22Rv1 (cell line): Measurements from ENCODE around the gene MMD2.
A peak's percentile ranks its signal among the peaks of the same experiment; 100 is the strongest.
"Not testable (repeated sequence)": the region's sequence is repeated elsewhere in the genome, so short reads cannot be mapped to it uniquely, and the experiment has no call there.

Source experiments
- H3K27ac ChIP-seq: fragments of 450-650 bp; 2 replicates; pipeline ENCODE4 v1.5.1; 2017
- ZFX ChIP-seq: fragments of 450-650 bp; IDR thresholded peaks from 2 replicates; pipeline ENCODE4 v1.6.1; 2017; ENCODE audit warnings: antibody characterized with exemption, borderline replicate concordance
- TF ChIP-seq, protein P1 (sequence below): fragments of 450-650 bp; IDR thresholded peaks from 2 replicates; pipeline ENCODE4 v1.5.1; 2017; ENCODE audit warnings: mild to moderate bottlenecking

Gene MMD2

DNA sequence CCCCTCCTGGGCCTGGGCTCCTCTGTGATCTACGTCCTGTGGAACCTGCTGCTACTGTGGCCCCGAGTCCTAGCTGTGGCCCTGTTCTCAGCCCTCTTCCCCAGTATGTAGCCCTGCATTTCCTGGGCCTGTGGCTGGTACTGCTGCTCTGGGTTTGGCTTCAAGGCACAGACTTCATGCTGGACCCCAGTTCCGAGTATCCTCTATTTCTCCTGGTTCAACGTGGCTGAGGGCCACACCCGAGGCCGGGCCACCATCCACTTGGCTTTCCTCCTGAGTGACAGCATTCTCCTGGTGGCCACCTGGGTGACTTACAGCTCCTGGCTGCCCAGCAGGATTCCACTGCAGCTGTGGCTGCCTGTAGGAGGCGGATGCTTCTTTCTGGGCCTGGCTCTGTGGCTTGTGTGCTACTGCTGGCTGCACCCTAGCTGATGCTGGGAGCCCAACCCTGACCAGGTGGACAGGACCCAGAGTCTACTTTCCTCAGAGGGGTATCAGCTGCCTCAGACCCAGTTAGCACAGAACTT is 37.8 kb upstream of the MMD2 start:
- no peak overlapping the region for H3K27ac ChIP-seq
- no peak for TF ChIP-seq ZFX
- TF ChIP-seq, protein P1, sequence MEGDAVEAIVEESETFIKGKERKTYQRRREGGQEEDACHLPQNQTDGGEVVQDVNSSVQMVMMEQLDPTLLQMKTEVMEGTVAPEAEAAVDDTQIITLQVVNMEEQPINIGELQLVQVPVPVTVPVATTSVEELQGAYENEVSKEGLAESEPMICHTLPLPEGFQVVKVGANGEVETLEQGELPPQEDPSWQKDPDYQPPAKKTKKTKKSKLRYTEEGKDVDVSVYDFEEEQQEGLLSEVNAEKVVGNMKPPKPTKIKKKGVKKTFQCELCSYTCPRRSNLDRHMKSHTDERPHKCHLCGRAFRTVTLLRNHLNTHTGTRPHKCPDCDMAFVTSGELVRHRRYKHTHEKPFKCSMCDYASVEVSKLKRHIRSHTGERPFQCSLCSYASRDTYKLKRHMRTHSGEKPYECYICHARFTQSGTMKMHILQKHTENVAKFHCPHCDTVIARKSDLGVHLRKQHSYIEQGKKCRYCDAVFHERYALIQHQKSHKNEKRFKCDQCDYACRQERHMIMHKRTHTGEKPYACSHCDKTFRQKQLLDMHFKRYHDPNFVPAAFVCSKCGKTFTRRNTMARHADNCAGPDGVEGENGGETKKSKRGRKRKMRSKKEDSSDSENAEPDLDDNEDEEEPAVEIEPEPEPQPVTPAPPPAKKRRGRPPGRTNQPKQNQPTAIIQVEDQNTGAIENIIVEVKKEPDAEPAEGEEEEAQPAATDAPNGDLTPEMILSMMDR, result no peak

DNA sequence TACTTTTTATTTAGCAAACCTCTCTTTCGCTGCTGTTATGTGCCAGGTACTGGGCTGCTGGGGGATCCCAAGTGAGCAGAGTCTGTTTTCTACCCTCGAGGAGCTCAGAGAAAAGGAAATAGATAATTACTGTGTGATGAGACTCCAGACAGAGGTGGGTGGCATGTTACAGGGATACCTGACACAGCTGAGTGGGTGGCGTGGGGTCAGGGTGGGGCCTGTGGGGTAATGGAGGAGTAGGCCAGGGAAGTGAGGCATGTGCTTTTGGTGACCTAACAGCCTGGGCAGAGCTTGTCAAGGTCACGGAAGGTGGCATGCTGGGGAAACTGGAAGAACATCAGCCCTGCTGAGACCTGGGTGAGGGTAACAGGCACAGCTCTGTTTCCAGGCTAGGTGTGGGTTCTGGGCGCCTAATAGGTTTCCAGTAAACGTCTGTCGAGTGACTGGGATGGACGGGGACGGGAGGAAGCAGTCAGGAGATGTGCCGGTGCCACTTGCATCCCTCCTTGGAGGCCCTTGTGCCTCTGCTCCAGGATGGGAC is 36.5 kb upstream of the MMD2 start:
- no peak overlapping the region for H3K27ac ChIP-seq
- TF ChIP-seq, protein P1, result no peak
- no peak for TF ChIP-seq ZFX

DNA sequence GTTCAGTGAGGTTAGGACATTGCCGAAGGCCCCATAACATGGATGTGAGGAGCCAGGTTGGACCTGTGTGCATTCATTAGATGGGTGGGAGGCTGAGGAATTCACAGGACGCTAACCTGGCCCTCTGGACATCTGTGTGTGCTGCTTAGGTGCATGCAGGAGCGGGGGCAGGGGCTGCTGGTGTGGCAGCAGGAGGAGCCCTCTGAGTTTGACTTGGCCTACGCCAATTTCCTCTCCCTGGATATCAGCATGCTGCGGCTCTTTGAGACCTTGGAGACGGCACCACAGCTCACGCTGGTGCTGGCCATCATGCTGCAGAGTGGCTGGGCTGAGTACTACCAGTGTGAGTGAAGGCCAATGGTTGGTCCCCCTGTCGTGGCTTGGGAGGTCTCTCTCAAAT is 34.5 kb upstream of the MMD2 start:
- no peak for TF ChIP-seq ZFX
- TF ChIP-seq, protein P1, result no peak
- H3K27ac ChIP-seq, result no peak overlapping the region

DNA sequence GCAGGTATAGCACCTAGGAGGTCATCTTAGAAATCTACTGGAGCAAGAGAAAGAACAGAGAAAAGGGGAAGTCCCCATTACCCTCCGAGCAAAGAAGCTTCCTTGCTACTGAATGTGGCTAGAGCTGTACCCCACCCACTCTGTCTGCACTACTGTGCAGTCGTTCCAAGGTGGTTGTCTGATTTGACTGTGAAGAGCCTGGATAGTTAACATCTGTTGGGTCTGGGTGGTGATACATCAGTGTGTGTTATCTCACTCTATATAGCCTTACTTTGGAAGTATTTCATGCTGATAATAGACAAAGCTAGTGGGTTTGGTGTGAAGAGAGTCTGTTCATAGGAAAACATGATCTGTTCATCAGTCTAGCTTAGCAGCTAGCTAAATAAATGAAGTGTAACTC is 23.8 kb upstream of the MMD2 start:
- not testable (repeated sequence) for H3K27ac ChIP-seq

DNA sequence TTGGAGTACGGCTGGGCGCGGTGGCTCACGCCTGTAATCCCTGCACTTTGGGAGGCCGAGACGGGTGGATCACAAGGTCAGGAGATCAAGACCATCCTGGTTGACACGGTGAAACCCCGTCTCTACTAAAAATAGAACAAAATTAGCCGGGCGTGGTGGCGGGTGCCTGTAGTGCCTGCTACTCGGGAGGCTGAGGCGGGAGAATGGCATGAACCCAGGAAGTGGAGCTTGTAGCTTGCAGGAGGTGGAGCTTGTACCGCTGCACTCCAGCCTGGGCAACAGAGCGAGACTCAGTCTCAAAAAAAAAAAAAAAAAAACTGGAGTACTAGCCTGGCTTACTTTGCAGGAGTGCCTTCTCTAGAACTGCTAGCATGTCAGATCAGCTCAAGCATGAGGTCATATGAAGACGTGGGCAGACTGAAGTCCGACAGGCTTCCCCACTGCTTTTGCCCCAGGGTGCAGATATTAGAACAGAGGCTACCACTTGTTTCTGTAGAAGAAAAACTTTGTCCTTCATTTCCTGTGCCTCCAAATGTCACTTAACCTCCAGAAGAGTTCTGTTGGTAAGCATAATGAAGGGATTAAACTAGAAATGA is 22.4 kb upstream of the MMD2 start:
- not testable (repeated sequence) for H3K27ac ChIP-seq

DNA sequence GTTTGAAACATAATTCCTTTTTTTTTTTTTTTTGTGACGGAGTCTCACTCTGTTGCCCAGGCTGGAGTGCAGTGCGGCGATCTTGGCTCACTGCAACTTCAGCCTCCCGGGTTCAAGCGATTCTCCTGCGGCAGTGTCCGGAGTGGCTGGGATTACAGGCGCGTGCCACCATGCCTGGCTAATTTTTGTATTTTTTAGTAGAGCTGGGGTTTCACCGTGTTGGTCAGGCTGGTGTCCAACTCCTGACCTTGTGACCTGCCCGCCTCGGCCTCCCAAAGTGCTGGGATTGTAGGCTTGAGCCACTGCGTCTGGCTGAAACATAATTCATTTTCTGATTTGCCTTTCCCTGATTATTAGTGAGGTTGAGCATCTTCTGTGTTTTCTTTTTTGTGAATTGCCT is 16.6 kb upstream of the MMD2 start:
- H3K27ac ChIP-seq, result not testable (repeated sequence)

DNA sequence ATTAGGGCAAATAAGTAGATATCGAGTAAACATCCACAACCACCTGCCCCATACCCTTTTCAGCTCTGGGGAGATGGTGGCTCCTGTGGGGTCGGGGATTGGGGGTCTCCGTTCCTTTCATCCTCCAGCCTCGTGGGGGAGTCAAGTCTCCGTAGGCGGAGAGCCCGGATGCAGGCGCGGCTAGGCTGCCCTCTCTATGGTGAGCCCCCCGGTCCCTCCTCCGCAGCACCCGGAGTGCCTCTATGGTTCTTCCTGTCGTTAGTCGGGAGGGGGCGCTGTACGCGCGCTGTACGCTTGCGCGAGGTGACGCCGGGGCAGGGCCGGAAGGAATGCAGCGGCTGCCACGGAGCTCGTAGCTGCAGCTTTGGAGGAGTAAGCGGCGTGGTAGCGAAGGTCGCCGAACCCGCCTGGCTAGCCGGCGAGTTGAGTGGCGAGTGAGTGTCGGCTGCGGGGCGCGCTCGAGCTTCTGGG is 14.8 kb upstream of the MMD2 start:
- TF ChIP-seq ZFX, result no peak
- TF ChIP-seq, protein P1, result peak; percentile 89
- H3K27ac ChIP-seq, result peak overlapping the region; percentile 85

DNA sequence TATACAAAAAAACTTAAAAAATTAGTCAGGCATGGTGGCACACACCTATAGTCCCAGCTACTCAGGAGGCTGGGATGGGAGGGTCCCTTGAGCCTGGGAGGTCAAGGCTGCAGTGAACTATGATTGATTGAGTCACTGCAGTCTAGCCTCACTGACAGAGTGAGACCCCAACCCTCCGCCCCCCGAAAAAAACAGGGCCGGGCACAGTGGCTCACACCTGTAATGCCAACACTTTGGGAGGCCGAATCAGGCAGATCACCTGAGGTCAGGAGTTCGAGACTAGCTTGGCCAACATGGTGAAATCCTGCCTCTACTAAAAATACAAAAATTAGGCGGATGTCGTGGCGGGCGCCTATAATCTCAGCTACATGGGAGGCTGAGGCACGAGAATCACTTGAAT is 13.5 kb upstream of the MMD2 start:
- H3K27ac ChIP-seq, result not testable (repeated sequence)

DNA sequence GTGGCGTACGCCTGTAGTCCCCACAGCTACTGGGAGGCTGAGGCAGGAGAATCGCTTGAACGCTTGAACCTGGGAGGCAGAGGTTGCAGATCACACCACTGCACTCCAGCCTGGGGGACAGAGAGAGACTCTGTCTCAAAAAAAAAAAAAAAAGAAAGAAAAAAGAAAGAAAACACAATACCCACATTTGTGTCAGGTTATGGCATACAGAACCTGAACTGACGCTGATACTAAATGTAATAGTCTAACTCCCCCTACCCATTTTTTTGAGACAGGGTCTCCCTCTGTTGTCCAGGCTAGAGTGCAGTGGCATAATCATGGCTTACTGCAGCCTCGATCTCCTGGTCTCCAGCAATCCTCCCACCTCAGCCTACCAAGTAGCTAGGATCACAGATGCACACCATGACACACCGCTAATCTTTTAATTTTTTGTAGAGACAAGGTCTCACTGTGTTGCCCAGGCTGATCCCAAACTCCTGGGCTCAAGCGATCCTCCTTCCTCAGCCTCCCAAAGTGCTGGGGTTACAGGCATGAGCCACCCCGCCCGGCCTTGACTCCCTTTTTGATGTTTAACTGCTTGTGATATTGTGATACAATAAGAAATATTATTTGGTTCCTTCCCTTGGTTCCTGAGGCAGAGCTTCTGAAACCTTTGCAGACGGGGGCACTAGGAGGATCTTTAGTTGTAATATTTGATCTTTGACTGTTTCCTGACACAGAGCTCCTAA is 6.5 kb upstream of the MMD2 start:
- no peak for TF ChIP-seq ZFX
- TF ChIP-seq, protein P1, result no peak
- no peak overlapping the region for H3K27ac ChIP-seq
